Prostate gland (tissue), 2 donors: ENCODE results near the gene ASIC4. TPM values are rescaled to one million over a fixed set of nuclear protein-coding genes. Genes with fewer than 3 reads are reported as not detected.

Source experiments
- DNase-seq: peaks from one replicate; pipeline ENCODE4 v3.0.0-alpha.2; 2019; ENCODE audit warnings: low spot score
- H3K27ac ChIP-seq, 2 donors: fragments of 200-600 bp; sonication (generic); 2 replicates each; pipeline ENCODE4 v1.5.1; 2017 to 2019
- H3K27me3 ChIP-seq: fragments of 200-600 bp; sonication (generic); replicated peaks from 2 replicates; pipeline ENCODE4 v1.5.1; 2019; ENCODE audit not compliant: insufficient read depth
- H3K36me3 ChIP-seq, 2 donors: fragments of 200-600 bp; sonication (generic); 1 replicate in 1 of 2; 2 replicates in 1 of 2; pipeline versions ENCODE4 v1.5.1 to v1.8.1; 2017 to 2019
- H3K4me1 ChIP-seq: fragments of 200-600 bp; sonication (generic); replicated peaks from 2 replicates; pipeline ENCODE4 v1.5.1; 2019
- H3K4me3 ChIP-seq, 2 donors: fragments of 200-600 bp; sonication (generic); 2 replicates each; pipeline ENCODE4 v1.5.1; 2017 to 2019
- H3K9me3 ChIP-seq: fragments of 200-600 bp; sonication (generic); 2 replicates; pipeline ENCODE4 v1.5.1; 2017
- CTCF ChIP-seq, 4 experiments: fragments of 200-600 bp in 2 of 4; fragments of 450-650 bp in 2 of 4; sonication (generic) in 2 of 4; IDR thresholded peaks; 1 replicate in 3 of 4; 2 replicates in 1 of 4; pipeline ENCODE4 v1.5.1; 2016 to 2019; ENCODE audit warnings: antibody characterized with exemption in 4 of 4, mild to moderate bottlenecking in 2 of 4, moderate library complexity in 2 of 4
- POLR2A ChIP-seq: fragments of 450-650 bp; IDR thresholded peaks from one replicate; pipeline ENCODE4 v1.6.1; 2016; ENCODE audit warnings: antibody characterized with exemption, mild to moderate bottlenecking
- POLR2AphosphoS5 ChIP-seq: sonication (generic); formaldehyde crosslinking; IDR thresholded peaks from one replicate; pipeline ENCODE4 v1.6.1; 2017; ENCODE audit warnings: antibody characterized with exemption
- WGBS: methylation state at CpG from one replicate; pipeline ENCODE4 v1.1.5; 2018; 5-methylcytosine and 5-hydroxymethylcytosine counted together
- intact Hi-C: fragments of 100-400 bp; cut with DNase I; formaldehyde crosslinking; loops from one replicate; pipeline ENCODE4 v1.14.2; 2022
- total RNA-seq, 2 donors: library from RNA; depleted of rRNA; stranded (reverse); fragments of >200 nt; gene quantifications; one replicate each; pipeline ENCODE4 v1.1.0, GENCODE V29; 2016

The ASIC4 gene
- total RNA-seq, 2 donors from 2014 or later = 0.09 to 0.45 TPM

GRCh38 chr2:219554350-219554749, 40.1 kb downstream of the ASIC4 start:
- Histone ChIP-seq H3K4me3 (no peak overlapping the region), H3K9me3 (no peaks in the 10 kb centered on the region), H3K27ac (no peak overlapping the region), H3K4me1 (peaks cover 11% of the 10 kb centered on the region), H3K36me3 (no peaks in the 10 kb centered on the region), H3K27me3 (no peaks in the 10 kb centered on the region)
- intact Hi-C loops = no loop called here
- DNase-seq = no peak
- 96% methylated on average over 15 of the region's 15 CpGs for WGBS
- no peak for TF ChIP-seq CTCF (IDR thresholded peaks at IDR 0.05)
- no peak for TF ChIP-seq POLR2AphosphoS5
- no peak for TF ChIP-seq POLR2A

DNA sequence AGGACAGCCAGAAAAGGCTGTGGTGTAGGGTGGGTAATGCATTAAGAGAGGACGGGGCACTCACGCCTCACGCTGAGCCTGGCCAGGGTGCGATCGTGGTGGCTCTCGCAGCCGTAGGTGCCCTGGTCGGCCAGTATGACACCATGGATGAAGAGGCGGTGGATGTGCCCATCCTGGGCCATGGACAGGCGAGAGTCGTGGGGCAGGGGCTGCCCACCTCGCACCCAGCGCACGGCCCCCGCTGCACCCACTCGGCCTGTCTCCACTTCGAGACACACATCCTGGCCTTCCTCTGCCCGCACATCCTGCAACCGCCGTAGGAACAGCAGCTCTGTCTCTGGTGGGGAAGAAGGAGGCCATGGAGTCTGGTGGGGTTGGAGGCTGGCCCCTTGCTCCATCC, 41.7 kb downstream of the ASIC4 start:
- WGBS = 94% methylated on average over 20 of the region's 20 CpGs
- intact Hi-C loops = no loop called here
- H3K4me1 ChIP-seq = peaks cover 11% of the 10 kb centered on the region
- H3K4me3 ChIP-seq = no peak overlapping the region
- no peak for DNase-seq
- no peaks in the 10 kb centered on the region for H3K27me3 ChIP-seq
- H3K27ac ChIP-seq = no peak overlapping the region
- TF ChIP-seq POLR2A (no peak), CTCF (IDR thresholded peaks at IDR 0.05) (no peak), POLR2AphosphoS5 (no peak)
- no peaks in the 10 kb centered on the region for H3K9me3 ChIP-seq
- no peaks in the 10 kb centered on the region for H3K36me3 ChIP-seq

- Histone ChIP-seq H3K4me1 (peaks cover 11% of the 10 kb centered on the region), H3K4me3 (no peak overlapping the region), H3K27ac (no peak overlapping the region), H3K27me3 (no peaks in the 10 kb centered on the region), H3K9me3 (no peaks in the 10 kb centered on the region), H3K36me3 (no peaks in the 10 kb centered on the region)
- 89% methylated on average over 19 of the region's 19 CpGs for WGBS
- DNase-seq = no peak
- no peak for TF ChIP-seq CTCF (IDR thresholded peaks at IDR 0.05)
- TF ChIP-seq POLR2AphosphoS5 = no peak
- no peak for TF ChIP-seq POLR2A
- intact Hi-C loops = no loop called here
Measured at GRCh38 chr2:219556413-219556812, 42.1 kb downstream of the ASIC4 start.

DNA sequence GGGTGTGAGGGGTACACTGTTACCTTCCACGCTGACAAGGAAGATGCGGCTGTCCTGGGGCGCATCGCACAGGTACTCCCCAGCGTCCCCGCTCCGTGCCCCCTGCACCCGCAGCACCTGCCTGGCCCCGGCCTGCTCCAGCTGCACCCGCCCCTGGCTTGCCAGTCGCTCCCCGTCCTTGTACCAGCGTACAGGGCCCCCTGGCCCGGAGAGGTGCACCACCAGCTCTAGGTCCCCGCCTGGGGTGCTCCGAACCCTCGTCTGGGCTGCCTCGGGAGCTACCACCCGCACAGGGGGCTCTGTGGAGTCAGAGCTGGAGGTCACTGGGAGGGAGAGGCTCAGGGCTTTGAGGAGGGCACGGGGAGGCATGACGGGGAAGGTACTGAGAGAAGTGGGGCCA, 43.0 kb downstream of the ASIC4 start:
- Histone ChIP-seq H3K36me3 (peaks cover 0 to 3% of the 10 kb centered on the region in 2 donors), H3K9me3 (no peaks in the 10 kb centered on the region)
- intact Hi-C loops = no loop called here

More for the DNA sequence above, 43.0 kb downstream of the ASIC4 start:
- Histone ChIP-seq H3K4me1 (peaks cover 4% of the 10 kb centered on the region), H3K27me3 (no peaks in the 10 kb centered on the region), H3K27ac (no peak overlapping the region), H3K4me3 (no peak overlapping the region)
- DNase-seq = no peak
- TF ChIP-seq POLR2AphosphoS5 (no peak), POLR2A (no peak), CTCF (IDR thresholded peaks at IDR 0.05) (no peak)
- WGBS = 91% methylated on average over 21 of the region's 21 CpGs
